ENCODE measurements around the gene ZNF845.
"Not testable (repeated sequence)": the region's sequence is repeated elsewhere in the genome, so short reads cannot be mapped to it uniquely, and the experiment has no call there.

The ZNF845 gene

GRCh38 chr19:53381376-53381775 lies 47.8 kb downstream of the ZNF845 start:
- no peak for DNase-seq (ENCODE audit: low read depth in 2 of 2)

GRCh38 chr19:53388168-53388567 lies 54.6 kb downstream of the ZNF845 start:
- DNase-seq (ENCODE audit: low read depth in 2 of 2): no peak

- no peak for DNase-seq (ENCODE audit: low read depth in 2 of 2)
Measured at GRCh38 chr19:53388904-53389303, 55.4 kb downstream of the ZNF845 start.

GRCh38 chr19:53389571-53389970 lies 56.0 kb downstream of the ZNF845 start:
- DNase-seq (ENCODE audit: low read depth in 2 of 2): no peak

- no peak for DNase-seq (ENCODE audit: low read depth in 2 of 2)
Measured at GRCh38 chr19:53389978-53390377, 56.4 kb downstream of the ZNF845 start.

GRCh38 chr19:53394522-53394973 lies 61.0 kb downstream of the ZNF845 start:
- DNase-seq (ENCODE audit: low read depth in 2 of 2): no peak

- peak; percentile 94 to 95 for DNase-seq (ENCODE audit: low read depth in 2 of 2)
Measured at GRCh38 chr19:53394974-53395839, 61.7 kb downstream of the ZNF845 start, which contains the start of gene ZNF765. ZNF765 (plus strand) TSS chr19:53395149; CDS start chr19:53398016, 2,867 bp downstream.

GRCh38 chr19:53395840-53396524 lies 62.4 kb downstream of the ZNF845 start:
- not testable (repeated sequence) for DNase-seq (ENCODE audit: low read depth in 2 of 2)

GRCh38 chr19:53396525-53396868 lies 62.9 kb downstream of the ZNF845 start:
- DNase-seq (ENCODE audit: low read depth in 2 of 2): no peak

- DNase-seq (ENCODE audit: low read depth in 2 of 2): not testable (repeated sequence)
Measured at GRCh38 chr19:53397918-53398317, 64.4 kb downstream of the ZNF845 start.
